Measurements from ENCODE around the gene SORCS1. TPM values are rescaled to one million over a fixed set of nuclear protein-coding genes. Genes with fewer than 3 reads are reported as not detected.

SORCS1 gene
- total RNA-seq, 1 donor from 2014 or later: 1.1 TPM

DNA sequence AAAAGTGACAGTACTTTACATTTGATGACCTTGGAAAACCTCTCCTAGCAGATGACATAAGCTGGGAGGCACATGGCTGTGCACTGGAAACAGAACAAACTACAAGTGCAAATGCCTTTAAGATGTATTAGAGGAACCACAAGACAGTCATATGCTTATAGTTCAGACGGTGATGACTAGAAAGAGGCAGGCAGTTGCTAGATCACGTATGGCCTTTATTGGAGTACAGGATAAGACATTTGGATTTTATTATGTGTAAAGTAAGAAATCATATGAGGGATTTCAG lies 290.0 kb downstream of the SORCS1 start:
- DNase-seq (ENCODE audit: low read depth) (no peak), FAIRE-seq (no peak)
- H3K9ac ChIP-seq (ENCODE audit: low read length): no peak overlapping the region
- peaks cover 2% of the 10 kb centered on the region for H3K27me3 Mint-ChIP-seq (ENCODE audit: low read depth, unreplicated experiment)
- H2AFZ ChIP-seq (ENCODE audit: low read depth, low read length): no peak overlapping the region
- H3K4me3 Mint-ChIP-seq (ENCODE audit: unreplicated experiment): no peak overlapping the region
- H3K4me2 ChIP-seq (ENCODE audit: low read length): no peak overlapping the region
- H3K36me3 Mint-ChIP-seq (ENCODE audit: low read depth, unreplicated experiment): no peaks in the 10 kb centered on the region
- H3K4me3 ChIP-seq (ENCODE audit: insufficient read depth, low read depth, low read length): no peak overlapping the region
- H3K9me3 Mint-ChIP-seq (ENCODE audit: unreplicated experiment): peaks cover 3% of the 10 kb centered on the region
- no peaks in the 10 kb centered on the region for H3K36me3 ChIP-seq (ENCODE audit: insufficient read depth, low read length)
- H4K20me1 ChIP-seq (ENCODE audit: insufficient read depth, low read length): no peaks in the 10 kb centered on the region
- no peaks in the 10 kb centered on the region for H3K27me3 ChIP-seq (ENCODE audit: insufficient read depth, low read length)
- no peaks in the 10 kb centered on the region for H3K4me1 ChIP-seq (ENCODE audit: insufficient read depth, low read length)
- no peak overlapping the region for H3K27ac ChIP-seq (ENCODE audit: low read depth, low read length)
- H3K79me2 ChIP-seq (ENCODE audit: insufficient read depth, low read length): no peaks in the 10 kb centered on the region
- no peaks in the 10 kb centered on the region for H3K9me3 ChIP-seq (ENCODE audit: insufficient read depth, low read depth, low read length)
- no peak overlapping the region for H3K27ac Mint-ChIP-seq (ENCODE audit: unreplicated experiment)
- TF ChIP-seq, protein P1, sequence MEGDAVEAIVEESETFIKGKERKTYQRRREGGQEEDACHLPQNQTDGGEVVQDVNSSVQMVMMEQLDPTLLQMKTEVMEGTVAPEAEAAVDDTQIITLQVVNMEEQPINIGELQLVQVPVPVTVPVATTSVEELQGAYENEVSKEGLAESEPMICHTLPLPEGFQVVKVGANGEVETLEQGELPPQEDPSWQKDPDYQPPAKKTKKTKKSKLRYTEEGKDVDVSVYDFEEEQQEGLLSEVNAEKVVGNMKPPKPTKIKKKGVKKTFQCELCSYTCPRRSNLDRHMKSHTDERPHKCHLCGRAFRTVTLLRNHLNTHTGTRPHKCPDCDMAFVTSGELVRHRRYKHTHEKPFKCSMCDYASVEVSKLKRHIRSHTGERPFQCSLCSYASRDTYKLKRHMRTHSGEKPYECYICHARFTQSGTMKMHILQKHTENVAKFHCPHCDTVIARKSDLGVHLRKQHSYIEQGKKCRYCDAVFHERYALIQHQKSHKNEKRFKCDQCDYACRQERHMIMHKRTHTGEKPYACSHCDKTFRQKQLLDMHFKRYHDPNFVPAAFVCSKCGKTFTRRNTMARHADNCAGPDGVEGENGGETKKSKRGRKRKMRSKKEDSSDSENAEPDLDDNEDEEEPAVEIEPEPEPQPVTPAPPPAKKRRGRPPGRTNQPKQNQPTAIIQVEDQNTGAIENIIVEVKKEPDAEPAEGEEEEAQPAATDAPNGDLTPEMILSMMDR (IDR thresholded peaks at IDR 0.05; ENCODE audit: insufficient read depth, low read depth, low read length): no peak
- TF ChIP-seq EZH2 (IDR thresholded peaks at IDR 0.05; ENCODE audit: insufficient read depth, low read length): no peak
- peaks cover 3% of the 10 kb centered on the region for H3K4me1 Mint-ChIP-seq (ENCODE audit: low read depth, unreplicated experiment)

DNA sequence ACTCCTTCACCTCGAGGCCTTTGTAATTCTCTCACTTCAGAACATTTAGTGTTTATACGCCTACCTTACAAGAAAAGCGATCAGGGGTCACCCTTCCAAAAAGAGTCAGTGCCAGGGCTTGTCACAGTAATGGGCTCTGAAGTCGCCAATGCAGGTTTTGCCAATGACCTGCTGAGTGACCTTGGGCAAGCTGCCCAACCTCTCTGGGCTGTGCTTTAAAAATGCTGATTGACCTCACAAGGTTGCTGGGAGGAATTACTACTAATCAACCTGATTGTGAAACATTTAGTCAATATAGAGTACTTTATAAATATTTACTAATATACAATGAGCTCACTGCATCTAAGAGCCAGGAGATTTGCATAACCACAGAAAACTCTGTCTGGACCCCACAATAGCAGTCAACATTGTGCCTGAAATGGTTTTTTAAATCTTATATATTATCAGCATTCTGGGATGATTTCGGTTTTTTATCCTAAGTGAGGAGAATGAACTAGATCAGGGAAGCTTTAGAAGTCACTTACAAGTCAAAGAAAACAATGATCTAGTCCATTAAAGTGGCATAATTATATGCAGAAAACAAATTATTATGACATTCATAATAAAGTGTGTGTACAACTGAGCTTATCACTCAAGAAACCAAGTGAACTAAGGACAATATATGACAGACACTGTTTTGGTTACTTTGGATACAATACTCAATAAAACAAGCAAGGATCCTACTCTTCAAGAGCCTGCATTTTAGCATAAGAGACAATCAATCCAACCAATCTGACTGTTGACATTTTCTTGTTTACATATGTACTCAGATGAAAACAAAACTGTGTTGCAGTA lies 290.5 kb downstream of the SORCS1 start:
- H3K4me1 Mint-ChIP-seq (ENCODE audit: low read depth, unreplicated experiment): peaks cover 3% of the 10 kb centered on the region
- no peak for FAIRE-seq

More for the DNA sequence above, 290.5 kb downstream of the SORCS1 start:
- Histone ChIP-seq H3K4me1 (ENCODE audit: insufficient read depth, low read length) (no peaks in the 10 kb centered on the region), H2AFZ (ENCODE audit: low read depth, low read length) (no peak overlapping the region), H4K20me1 (ENCODE audit: insufficient read depth, low read length) (no peaks in the 10 kb centered on the region), H3K9ac (ENCODE audit: low read length) (no peak overlapping the region), H3K36me3 (ENCODE audit: insufficient read depth, low read length) (no peaks in the 10 kb centered on the region), H3K4me2 (ENCODE audit: low read length) (no peak overlapping the region), H3K27ac (ENCODE audit: low read depth, low read length) (no peak overlapping the region), H3K9me3 (ENCODE audit: insufficient read depth, low read depth, low read length) (no peaks in the 10 kb centered on the region), H3K27me3 (ENCODE audit: insufficient read depth, low read length) (no peaks in the 10 kb centered on the region), H3K79me2 (ENCODE audit: insufficient read depth, low read length) (no peaks in the 10 kb centered on the region), H3K4me3 (ENCODE audit: insufficient read depth, low read depth, low read length) (no peak overlapping the region)
- H3K36me3 Mint-ChIP-seq (ENCODE audit: low read depth, unreplicated experiment): no peaks in the 10 kb centered on the region
- no peak overlapping the region for H3K4me3 Mint-ChIP-seq (ENCODE audit: unreplicated experiment)
- H3K27me3 Mint-ChIP-seq (ENCODE audit: low read depth, unreplicated experiment): peaks cover 2% of the 10 kb centered on the region
- H3K27ac Mint-ChIP-seq (ENCODE audit: unreplicated experiment): no peak overlapping the region
- TF ChIP-seq EZH2 (IDR thresholded peaks at IDR 0.05; ENCODE audit: insufficient read depth, low read length): no peak
- TF ChIP-seq, protein P1 (IDR thresholded peaks at IDR 0.05; ENCODE audit: insufficient read depth, low read depth, low read length): no peak
- peaks cover 3% of the 10 kb centered on the region for H3K9me3 Mint-ChIP-seq (ENCODE audit: unreplicated experiment)
- DNase-seq (ENCODE audit: low read depth): no peak
